Activated CD8-positive, alpha-beta T cell treated with anti-CD3 and anti-CD28 coated beads for 36 hours (primary cell): ENCODE data around the gene RASGRF1. TPM values are rescaled to one million over a fixed set of nuclear protein-coding genes. Genes with fewer than 3 reads are reported as not detected.
"Not testable (repeated sequence)": the region's sequence is repeated elsewhere in the genome, so short reads cannot be mapped to it uniquely, and the experiment has no call there.

ENCODE experiments used
- ATAC-seq: fragments of 200-7000 bp; cut with Tn5 transposase; one replicate; pipeline ENCODE4 v1.10.0; 2021; ENCODE audit warnings: mild to moderate bottlenecking, moderate library complexity
- CTCF ChIA-PET: fragments of 350-600 bp; sonication (Branson Sonifier 250); formaldehyde crosslinking; loops from one replicate; lab custom pipeline; 2021; ENCODE audit warnings: antibody characterized with exemption; lab: Charles Lee
- POLR2A ChIA-PET: fragments of 350-600 bp; sonication (Branson Sonifier 250); formaldehyde crosslinking; loops from one replicate; lab custom pipeline; 2021; ENCODE audit warnings: antibody characterized with exemption; lab: Charles Lee
- DNase-seq: peaks from one replicate; pipeline ENCODE4 v3.0.0-alpha.2; 2020
- H3K27ac Mint-ChIP-seq: one replicate; pipeline ENCODE4 v1.8.0; 2021; ENCODE audit warnings: mild to moderate bottlenecking, mixed read lengths
- H3K27me3 Mint-ChIP-seq: one replicate; pipeline ENCODE4 v1.8.0; 2021; ENCODE audit warnings: mixed read lengths
- H3K36me3 Mint-ChIP-seq: one replicate; pipeline ENCODE4 v1.8.0; 2021; ENCODE audit warnings: low read depth, mixed read lengths
- H3K4me1 Mint-ChIP-seq: one replicate; pipeline ENCODE4 v1.8.0; 2021; ENCODE audit warnings: low read depth, mixed read lengths
- H3K4me3 Mint-ChIP-seq: one replicate; pipeline ENCODE4 v1.8.0; 2021; ENCODE audit warnings: mild to moderate bottlenecking, moderate library complexity, mixed read lengths
- H3K9me3 Mint-ChIP-seq: one replicate; pipeline ENCODE4 v1.8.0; 2021; ENCODE audit warnings: mixed read lengths
- CTCF ChIP-seq: fragments of 200-600 bp; IDR thresholded peaks from one replicate; pipeline ENCODE4 v1.8.0; 2022; ENCODE audit warnings: antibody characterized with exemption, mild to moderate bottlenecking
- intact Hi-C: fragments of 100-400 bp; cut with micrococcal nuclease; formaldehyde crosslinking; loops from one replicate; pipeline ENCODE4 v1.10.0; 2022
- total RNA-seq, 2 experiments: library from RNA; stranded (reverse); gene quantifications; one replicate each; pipeline ENCODE4 v1.2.3, GENCODE V29; 2021

Gene RASGRF1
- total RNA-seq, 2 experiments from 2014 or later, result not detected

GRCh38 chr15:79027532-79028410 is 62.8 kb downstream of the RASGRF1 start:
- peaks cover 9% of the 10 kb centered on the region for H3K27me3 Mint-ChIP-seq
- H3K4me1 Mint-ChIP-seq, result no peaks in the 10 kb centered on the region
- no peak overlapping the region for H3K27ac Mint-ChIP-seq
- CTCF ChIA-PET, result interaction anchor here (0.7 to 10.5 kb wide), 20 partner anchors 9 to 195 kb away, joined by 3 to 170 read pairs (median 4); no protein-coding TSS in a partner anchor
- ATAC-seq, result no peak
- no peak for TF ChIP-seq CTCF
- peaks cover 2% of the 10 kb centered on the region for H3K9me3 Mint-ChIP-seq
- H3K36me3 Mint-ChIP-seq, result no peaks in the 10 kb centered on the region
- POLR2A ChIA-PET, result interaction anchor here (1.3 kb wide), 1 partner anchor 67 kb away, joined by 3 read pairs; no protein-coding TSS in a partner anchor
- intact Hi-C loops, result loop anchor here (1.0 kb wide), 1 partner anchor 157 kb away; no protein-coding TSS in a partner anchor
- DNase-seq, result no peak
- H3K4me3 Mint-ChIP-seq, result no peak overlapping the region

- H3K27me3 Mint-ChIP-seq, result peaks cover 9% of the 10 kb centered on the region
- no peak for TF ChIP-seq CTCF
- no peak overlapping the region for H3K27ac Mint-ChIP-seq
- DNase-seq (no peak), ATAC-seq (no peak)
- CTCF ChIA-PET, result interaction anchor here (1.2 to 10.5 kb wide), 3 partner anchors 19 to 155 kb away, joined by 3 to 170 read pairs (median 4); no protein-coding TSS in a partner anchor
- H3K9me3 Mint-ChIP-seq, result peaks cover 2% of the 10 kb centered on the region
- POLR2A ChIA-PET, result interaction anchor here (0.6 kb wide), 1 partner anchor 709 kb away, joined by 3 read pairs; no protein-coding TSS in a partner anchor
- H3K4me1 Mint-ChIP-seq, result no peaks in the 10 kb centered on the region
- intact Hi-C loops, result no loop called here
- H3K36me3 Mint-ChIP-seq, result no peaks in the 10 kb centered on the region
- no peak overlapping the region for H3K4me3 Mint-ChIP-seq
These were observed 64.8 kb downstream of the RASGRF1 start for GRCh38 chr15:79025802-79026201.

- H3K9me3 Mint-ChIP-seq, result peaks cover 2% of the 10 kb centered on the region
- H3K4me1 Mint-ChIP-seq, result no peaks in the 10 kb centered on the region
- H3K27ac Mint-ChIP-seq, result no peak overlapping the region
- peaks cover 9% of the 10 kb centered on the region for H3K27me3 Mint-ChIP-seq
- peak; percentile 18 for TF ChIP-seq CTCF
- DNase-seq, result peak; percentile 38
- intact Hi-C loops, result no loop called here
- CTCF ChIA-PET, result interaction anchor here (1.2 to 10.5 kb wide), 2 partner anchors 112 to 156 kb away, joined by 3 to 170 read pairs; no protein-coding TSS in a partner anchor
- no peak overlapping the region for H3K4me3 Mint-ChIP-seq
- POLR2A ChIA-PET, result no interaction called here
- no peaks in the 10 kb centered on the region for H3K36me3 Mint-ChIP-seq
- ATAC-seq, result no peak
These were observed 65.4 kb downstream of the RASGRF1 start for GRCh38 chr15:79025201-79025600.

GRCh38 chr15:79024493-79024892 is 66.1 kb downstream of the RASGRF1 start:
- H3K4me1 Mint-ChIP-seq, ATAC-seq, H3K36me3 Mint-ChIP-seq, H3K27ac Mint-ChIP-seq, H3K9me3 Mint-ChIP-seq, H3K4me3 Mint-ChIP-seq, intact Hi-C loops, DNase-seq, POLR2A ChIA-PET, H3K27me3 Mint-ChIP-seq: not testable (repeated sequence)
- CTCF ChIA-PET, result interaction anchor here (10.5 kb wide), 1 partner anchor 156 kb away, joined by 170 read pairs; no protein-coding TSS in a partner anchor

GRCh38 chr15:79023918-79024317 is 66.7 kb downstream of the RASGRF1 start:
- ChIA-PET POLR2A (no interaction called here), CTCF (interaction anchor here (10.5 kb wide), 1 partner anchor 157 kb away, joined by 170 read pairs; no protein-coding TSS in a partner anchor)
- DNase-seq (no peak), ATAC-seq (no peak)
- Mint-ChIP-seq H3K36me3 (no peaks in the 10 kb centered on the region), H3K4me3 (no peak overlapping the region), H3K27me3 (peaks cover 9% of the 10 kb centered on the region), H3K27ac (no peak overlapping the region), H3K9me3 (peaks cover 2% of the 10 kb centered on the region), H3K4me1 (no peaks in the 10 kb centered on the region)
- intact Hi-C loops, result no loop called here
- TF ChIP-seq CTCF, result no peak
